SK-N-SH treated with all-trans-retinoic acid at 6 μM for 48 hours (cell line): Measurements from ENCODE around the gene AFDN.

Experiments
- ATAC-seq: fragments of 200-7000 bp; cut with Tn5 transposase; 3 replicates; pipeline ENCODE4 v1.9.1; 2020; ENCODE audit warnings: mild to moderate bottlenecking, moderate library complexity
- ARNTL ChIP-seq: fragments of 450-650 bp; formaldehyde crosslinking; IDR thresholded peaks from 2 replicates; pipeline ENCODE4 v1.5.0; 2020; ENCODE audit warnings: low read depth, mild to moderate bottlenecking, moderate library complexity, borderline replicate concordance
- BACH2 ChIP-seq: fragments of 250-450 bp; sonication (Bioruptor Pico); IDR thresholded peaks from 2 replicates; pipeline ENCODE4 v1.9.0; 2021; ENCODE audit warnings: mild to moderate bottlenecking, borderline replicate concordance
- CSDC2 ChIP-seq: fragments of 250-450 bp; sonication (Bioruptor Pico); IDR thresholded peaks from 2 replicates; pipeline ENCODE4 v1.5.0; 2020; ENCODE audit warnings: mild to moderate bottlenecking, moderate library complexity
- CSRNP3 ChIP-seq: fragments of 250-450 bp; sonication (Bioruptor Pico); IDR thresholded peaks from 2 replicates; pipeline ENCODE4 v1.5.1; 2021; ENCODE audit warnings: mild to moderate bottlenecking, moderate library complexity
- ESRRG ChIP-seq: fragments of 250-450 bp; sonication (Bioruptor Pico); IDR thresholded peaks from 2 replicates; pipeline ENCODE4 v1.6.1; 2021; ENCODE audit warnings: mild to moderate bottlenecking
- GLIS3 ChIP-seq: fragments of 250-450 bp; sonication (Bioruptor Pico); IDR thresholded peaks from 2 replicates; pipeline ENCODE4 v1.5.0; 2020; ENCODE audit warnings: mild to moderate bottlenecking, moderate library complexity
- ISL1 ChIP-seq: fragments of 250-450 bp; sonication (Bioruptor Pico); IDR thresholded peaks from 2 replicates; pipeline ENCODE4 v2.1.2; 2022; ENCODE audit warnings: mild to moderate bottlenecking, moderate library complexity
- OSR1 ChIP-seq: fragments of 250-450 bp; sonication (Bioruptor Pico); IDR thresholded peaks from 2 replicates; pipeline ENCODE4 v1.8.0; 2022; ENCODE audit warnings: moderate library complexity, mild to moderate bottlenecking, inconsistent platforms
- PATZ1 ChIP-seq: fragments of 250-450 bp; sonication (Bioruptor Pico); IDR thresholded peaks from 2 replicates; pipeline ENCODE4 v1.8.0; 2020; ENCODE audit warnings: mild to moderate bottlenecking, moderate library complexity, borderline replicate concordance
- POU6F1 ChIP-seq: fragments of 250-450 bp; sonication (Bioruptor Pico); IDR thresholded peaks from 2 replicates; pipeline ENCODE4 v1.8.0; 2021; ENCODE audit warnings: low read depth, mild to moderate bottlenecking, moderate library complexity, borderline replicate concordance
- PPARA ChIP-seq: fragments of 250-450 bp; sonication (Bioruptor Pico); IDR thresholded peaks from 2 replicates; pipeline ENCODE4 v1.5.0; 2020; ENCODE audit warnings: mild to moderate bottlenecking, borderline replicate concordance
- RARB ChIP-seq: fragments of 250-450 bp; sonication (Bioruptor Pico); IDR thresholded peaks from 2 replicates; pipeline ENCODE4 v1.8.0; 2021; ENCODE audit warnings: mild to moderate bottlenecking, moderate library complexity
- SNAI2 ChIP-seq: fragments of 250-450 bp; sonication (Bioruptor Pico); IDR thresholded peaks from 2 replicates; pipeline ENCODE4 v1.5.0; 2020; ENCODE audit warnings: mild to moderate bottlenecking, moderate library complexity
- TCF4 ChIP-seq: fragments of 250-450 bp; sonication (Bioruptor Pico); IDR thresholded peaks from 2 replicates; pipeline ENCODE4 v1.8.0; 2021; ENCODE audit warnings: mild to moderate bottlenecking, moderate library complexity, borderline replicate concordance
- TSHZ2 ChIP-seq: fragments of 250-450 bp; sonication (Bioruptor Pico); IDR thresholded peaks from 2 replicates; pipeline ENCODE4 v1.5.0; 2020; ENCODE audit warnings: mild to moderate bottlenecking, moderate library complexity
- ZC3H10 ChIP-seq: fragments of 250-450 bp; sonication (Bioruptor Pico); IDR thresholded peaks from 2 replicates; pipeline ENCODE4 v1.5.1; 2021; ENCODE audit warnings: mild to moderate bottlenecking, moderate library complexity
- ZFP3 ChIP-seq: fragments of 250-450 bp; sonication (Bioruptor Pico); IDR thresholded peaks from 2 replicates; pipeline ENCODE4 v1.5.0; 2020; ENCODE audit warnings: mild to moderate bottlenecking, moderate library complexity
- ZFP30 ChIP-seq: fragments of 450-650 bp; formaldehyde crosslinking; IDR thresholded peaks from 2 replicates; pipeline ENCODE4 v1.5.0; 2022; ENCODE audit warnings: mild to moderate bottlenecking, moderate library complexity
- ZNF565 ChIP-seq: fragments of 450-650 bp; formaldehyde crosslinking; conservative IDR thresholded peaks from 2 replicates; pipeline ENCODE4 v1.5.0; 2020; ENCODE audit warnings: low read depth, mild to moderate bottlenecking, moderate library complexity
- ZNF70 ChIP-seq: fragments of 450-650 bp; formaldehyde crosslinking; IDR thresholded peaks from 2 replicates; pipeline ENCODE4 v1.5.0; 2020; ENCODE audit warnings: mild to moderate bottlenecking, moderate library complexity
- ZNF8 ChIP-seq: fragments of 450-650 bp; formaldehyde crosslinking; IDR thresholded peaks from 2 replicates; pipeline ENCODE4 v1.5.0; 2020; ENCODE audit warnings: mild to moderate bottlenecking, moderate library complexity

The AFDN gene

GRCh38 chr6:167910652-167911051 is 83.9 kb downstream of the AFDN start:
- TF ChIP-seq BACH2 (CRISPR knock-in tag) (no peak), ZFP3 (no peak)
- TF ChIP-seq, all 23 proteins: peak for 0
- no peak for ATAC-seq

- TF ChIP-seq ZNF8 (CRISPR knock-in tag) (no peak), POU6F1 (no peak), TSHZ2 (CRISPR knock-in tag) (no peak), SNAI2 (CRISPR knock-in tag) (no peak), CSRNP3 (CRISPR knock-in tag) (no peak), ESRRG (CRISPR knock-in tag) (no peak), ZFP3 (no peak), GLIS3 (CRISPR knock-in tag) (no peak), ZNF70 (CRISPR knock-in tag) (no peak), ZFP30 (CRISPR knock-in tag) (no peak), BACH2 (CRISPR knock-in tag) (no peak), ZC3H10 (no peak), PATZ1 (CRISPR knock-in tag) (no peak), RARB (CRISPR knock-in tag) (no peak), ARNTL (CRISPR knock-in tag) (no peak)
- no peak for ATAC-seq
Observed at GRCh38 chr6:167912494-167912893, 85.8 kb downstream of the AFDN start.

GRCh38 chr6:167913699-167914098 is 87.0 kb downstream of the AFDN start:
- ATAC-seq = no peak

GRCh38 chr6:167915139-167915538 is 88.4 kb downstream of the AFDN start:
- no peak for ATAC-seq
- TF ChIP-seq PATZ1 (CRISPR knock-in tag) = no peak
- no peak for TF ChIP-seq ZFP3
- no peak for TF ChIP-seq TCF4 (CRISPR knock-in tag)
- TF ChIP-seq ARNTL (CRISPR knock-in tag) = no peak
- no peak for TF ChIP-seq ZNF70 (CRISPR knock-in tag)
- TF ChIP-seq CSDC2 (CRISPR knock-in tag) = no peak
- TF ChIP-seq ZNF565 (CRISPR knock-in tag) = no peak
- TF ChIP-seq ZNF8 (CRISPR knock-in tag) = no peak
- TF ChIP-seq POU6F1 = no peak
- TF ChIP-seq ZC3H10 = no peak
- TF ChIP-seq OSR1 (CRISPR knock-in tag) = no peak
- no peak for TF ChIP-seq PPARA (CRISPR knock-in tag)
- TF ChIP-seq CSRNP3 (CRISPR knock-in tag) = no peak
- TF ChIP-seq ESRRG (CRISPR knock-in tag) = no peak

More at GRCh38 chr6:167913699-167914098, 87.0 kb downstream of the AFDN start:
- TF ChIP-seq TCF4 (CRISPR knock-in tag) (peak; percentile 56; the same call in 1 of the 2 replicates), ISL1 (CRISPR knock-in tag) (no peak), ARNTL (CRISPR knock-in tag) (no peak)
